HG03558 (cell line): ENCODE data around the gene DGCR2.
"Not testable (repeated sequence)": the region's sequence is repeated elsewhere in the genome, so short reads cannot be mapped to it uniquely, and the experiment has no call there.

Experiments used
- ATAC-seq: cut with Tn5 transposase; IDR thresholded peaks from one replicate; pipeline ENCODE4 v1.9.1; 2021; ENCODE audit warnings: moderate number of reproducible peaks; ENCODE audit not compliant: unreplicated experiment; ENCODE audit errors: extremely low read depth

The DGCR2 gene

GRCh38 chr22:19035474-19036228 lies 86.6 kb downstream of the DGCR2 start:
- no peak for ATAC-seq

GRCh38 chr22:19035126-19035473 lies 87.1 kb downstream of the DGCR2 start:
- not testable (repeated sequence) for ATAC-seq

- not testable (repeated sequence) for ATAC-seq
These were observed 87.5 kb downstream of the DGCR2 start for GRCh38 chr22:19034724-19035120.

- not testable (repeated sequence) for ATAC-seq
These were observed 88.0 kb downstream of the DGCR2 start for GRCh38 chr22:19034031-19034723.

- not testable (repeated sequence) for ATAC-seq
These were observed 88.7 kb downstream of the DGCR2 start for GRCh38 chr22:19033568-19033905.

- not testable (repeated sequence) for ATAC-seq
These were observed 89.2 kb downstream of the DGCR2 start for GRCh38 chr22:19032898-19033567.

- ATAC-seq, result not testable (repeated sequence)
These were observed 89.9 kb downstream of the DGCR2 start for GRCh38 chr22:19032156-19032785.

GRCh38 chr22:19030889-19031252 lies 91.3 kb downstream of the DGCR2 start:
- not testable (repeated sequence) for ATAC-seq

GRCh38 chr22:19030226-19030888 lies 91.9 kb downstream of the DGCR2 start:
- ATAC-seq, result not testable (repeated sequence)

- ATAC-seq, result not testable (repeated sequence)
These were observed 92.8 kb downstream of the DGCR2 start for GRCh38 chr22:19029113-19030103.

GRCh38 chr22:19028060-19028455 lies 94.2 kb downstream of the DGCR2 start:
- ATAC-seq, result not testable (repeated sequence)

GRCh38 chr22:19027371-19028059 lies 94.7 kb downstream of the DGCR2 start:
- not testable (repeated sequence) for ATAC-seq

- ATAC-seq, result not testable (repeated sequence)
These were observed 96.1 kb downstream of the DGCR2 start for GRCh38 chr22:19026080-19026479.

- not testable (repeated sequence) for ATAC-seq
These were observed 97.2 kb downstream of the DGCR2 start for GRCh38 chr22:19024956-19025489.

GRCh38 chr22:19023931-19024330 lies 98.3 kb downstream of the DGCR2 start:
- ATAC-seq, result not testable (repeated sequence)

- no peak for ATAC-seq
These were observed 99.5 kb downstream of the DGCR2 start for GRCh38 chr22:19022755-19023154.

GRCh38 chr22:19019679-19020032 lies 102.6 kb downstream of the DGCR2 start:
- ATAC-seq, result no peak

- no peak for ATAC-seq
These were observed 103.1 kb downstream of the DGCR2 start for GRCh38 chr22:19019029-19019678.
